GM23248 (cell line): ENCODE measurements around the gene TMEM201.

ENCODE experiments used
- EZH2 ChIP-seq: fragments of 200-600 bp; sonication (generic); IDR thresholded peaks from 2 replicates; pipeline ENCODE4 v1.6.1; 2018; ENCODE audit warnings: antibody characterized with exemption, mild to moderate bottlenecking; ENCODE audit not compliant: insufficient read depth, poor library complexity, severe bottlenecking
- EZH2phosphoT487 ChIP-seq: fragments of 200-600 bp; sonication (generic); IDR thresholded peaks from 2 replicates; pipeline ENCODE4 v1.6.1; 2018; ENCODE audit warnings: antibody characterized with exemption, moderate library complexity, mild to moderate bottlenecking, low read depth; ENCODE audit not compliant: insufficient read depth

DNA sequence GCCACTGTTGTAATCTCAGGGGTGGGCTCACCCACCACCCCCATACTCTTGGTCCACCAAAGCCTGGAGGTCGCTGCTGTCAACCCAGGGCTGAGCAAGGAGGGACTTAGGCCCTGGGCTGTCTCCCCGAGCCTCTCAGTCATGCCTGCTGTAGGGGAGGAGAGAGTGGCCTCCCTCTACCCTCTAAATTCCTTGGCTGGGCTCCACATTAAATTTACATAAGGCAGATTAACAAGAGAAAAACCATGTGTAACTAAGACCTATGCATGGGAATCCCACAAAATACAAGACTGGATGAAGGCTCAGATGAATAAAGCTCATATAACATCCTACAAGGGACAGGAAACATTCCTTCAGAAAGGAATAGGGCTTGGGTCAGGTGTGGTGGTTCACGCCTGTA is 61.1 kb downstream of the TMEM201 start:
- TF ChIP-seq EZH2phosphoT487 (no peak), EZH2 (no peak)
